ENCODE data around the gene SSH2. TPM values are rescaled to one million over a fixed set of nuclear protein-coding genes. Genes with fewer than 3 reads are reported as not detected.

SSH2 gene
- total and polyA plus RNA-seq, 2 of the 13 experiments (the other 11 are each of a cell fraction or from before 2014, with no cell fraction given) = 6.0 to 6.4 TPM

GRCh38 chr17:29661213-29661612 lies 268.8 kb downstream of the SSH2 start (continued):
- TF ChIP-seq, protein P1, sequence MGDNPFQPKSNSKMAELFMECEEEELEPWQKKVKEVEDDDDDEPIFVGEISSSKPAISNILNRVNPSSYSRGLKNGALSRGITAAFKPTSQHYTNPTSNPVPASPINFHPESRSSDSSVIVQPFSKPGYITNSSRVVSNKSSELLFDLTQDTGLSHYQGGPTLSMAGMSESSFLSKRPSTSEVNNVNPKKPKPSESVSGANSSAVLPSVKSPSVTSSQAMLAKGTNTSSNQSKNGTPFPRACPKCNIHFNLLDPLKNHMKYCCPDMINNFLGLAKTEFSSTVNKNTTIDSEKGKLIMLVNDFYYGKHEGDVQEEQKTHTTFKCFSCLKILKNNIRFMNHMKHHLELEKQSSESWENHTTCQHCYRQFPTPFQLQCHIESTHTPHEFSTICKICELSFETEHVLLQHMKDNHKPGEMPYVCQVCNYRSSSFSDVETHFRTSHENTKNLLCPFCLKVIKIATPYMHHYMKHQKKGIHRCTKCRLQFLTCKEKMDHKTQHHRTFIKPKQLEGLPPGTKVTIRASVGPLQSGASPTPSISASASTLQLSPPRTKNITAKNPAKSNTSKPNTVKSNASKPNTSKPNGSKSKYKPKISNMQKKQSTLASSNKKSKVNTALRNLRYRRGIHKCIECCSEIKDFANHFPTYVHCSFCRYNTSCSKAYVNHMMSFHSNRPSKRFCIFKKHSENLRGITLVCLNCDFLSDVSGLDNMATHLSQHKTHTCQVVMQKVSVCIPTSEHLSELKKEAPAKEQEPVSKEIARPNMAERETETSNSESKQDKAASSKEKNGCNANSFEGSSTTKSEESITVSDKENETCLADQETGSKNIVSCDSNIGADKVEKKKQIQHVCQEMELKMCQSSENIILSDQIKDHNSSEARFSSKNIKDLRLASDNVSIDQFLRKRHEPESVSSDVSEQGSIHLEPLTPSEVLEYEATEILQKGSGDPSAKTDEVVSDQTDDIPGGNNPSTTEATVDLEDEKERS (CRISPR knock-in tag; IDR thresholded peaks at IDR 0.05) = no peak
- TF ChIP-seq CEBPG (CRISPR knock-in tag; IDR thresholded peaks at IDR 0.05) (peak; percentile 68), TBX2 (CRISPR knock-in tag; IDR thresholded peaks at IDR 0.05; ENCODE audit: borderline replicate concordance) (peak; percentile 39; the same call in 1 of the 2 replicates), GATAD2A (CRISPR knock-in tag; IDR thresholded peaks at IDR 0.05) (peak; percentile 61), NCOR1 (IDR thresholded peaks at IDR 0.05; ENCODE audit: borderline replicate concordance, low read length) (peak; percentile 76; the same call in 1 of the 2 replicates), MXD3 (CRISPR knock-in tag; IDR thresholded peaks at IDR 0.05) (no peak), POGZ (CRISPR knock-in tag; IDR thresholded peaks at IDR 0.05) (peak; percentile 48; the same call in 1 of the 2 replicates), ZNF576 (CRISPR knock-in tag; IDR thresholded peaks at IDR 0.05) (no peak), BCL6 (CRISPR knock-in tag; IDR thresholded peaks at IDR 0.05) (no peak), SOX13 (IDR thresholded peaks at IDR 0.05) (no peak), SOX13 (CRISPR knock-in tag; conservative IDR thresholded peaks at IDR 0.05 in 1 of 2, IDR thresholded peaks at IDR 0.05 in 1 of 2) (peak in 1 of 2 experiments; percentile 62; a peak in 2 of 4 replicates), HOMEZ (CRISPR knock-in tag; IDR thresholded peaks at IDR 0.05; ENCODE audit: low read depth) (0 out of 2 replicates have a peak, but pooled peaks have one; percentile 46), ZFP90 (CRISPR knock-in tag; IDR thresholded peaks at IDR 0.05; ENCODE audit: borderline replicate concordance) (no peak), SMAD3 (CRISPR knock-in tag; IDR thresholded peaks at IDR 0.05) (no peak), MAZ (IDR thresholded peaks at IDR 0.05; ENCODE audit: borderline replicate concordance, low read depth, low read length) (no peak), MAZ (CRISPR knock-in tag; IDR thresholded peaks at IDR 0.05; ENCODE audit: low read depth) (no peak), TBX3 (IDR thresholded peaks at IDR 0.05; ENCODE audit: borderline replicate concordance) (peak; percentile 80; the same call in 1 of the 2 replicates), RARA (CRISPR knock-in tag; IDR thresholded peaks at IDR 0.05) (peak; percentile 38), POLR2G (IDR thresholded peaks at IDR 0.05; ENCODE audit: low read depth, low read length) (no peak), ZMYM4 (CRISPR knock-in tag; IDR thresholded peaks at IDR 0.05) (peak; percentile 52; the same call in 1 of the 2 replicates)
- TF ChIP-seq, protein P2, sequence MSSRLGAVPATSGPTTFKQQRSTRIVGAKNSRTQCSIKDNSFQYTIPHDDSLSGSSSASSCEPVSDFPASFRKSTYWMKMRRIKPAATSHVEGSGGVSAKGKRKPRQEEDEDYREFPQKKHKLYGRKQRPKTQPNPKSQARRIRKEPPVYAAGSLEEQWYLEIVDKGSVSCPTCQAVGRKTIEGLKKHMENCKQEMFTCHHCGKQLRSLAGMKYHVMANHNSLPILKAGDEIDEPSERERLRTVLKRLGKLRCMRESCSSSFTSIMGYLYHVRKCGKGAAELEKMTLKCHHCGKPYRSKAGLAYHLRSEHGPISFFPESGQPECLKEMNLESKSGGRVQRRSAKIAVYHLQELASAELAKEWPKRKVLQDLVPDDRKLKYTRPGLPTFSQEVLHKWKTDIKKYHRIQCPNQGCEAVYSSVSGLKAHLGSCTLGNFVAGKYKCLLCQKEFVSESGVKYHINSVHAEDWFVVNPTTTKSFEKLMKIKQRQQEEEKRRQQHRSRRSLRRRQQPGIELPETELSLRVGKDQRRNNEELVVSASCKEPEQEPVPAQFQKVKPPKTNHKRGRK (CRISPR knock-in tag; IDR thresholded peaks at IDR 0.05) = no peak
- TF ChIP-seq, protein P3, sequence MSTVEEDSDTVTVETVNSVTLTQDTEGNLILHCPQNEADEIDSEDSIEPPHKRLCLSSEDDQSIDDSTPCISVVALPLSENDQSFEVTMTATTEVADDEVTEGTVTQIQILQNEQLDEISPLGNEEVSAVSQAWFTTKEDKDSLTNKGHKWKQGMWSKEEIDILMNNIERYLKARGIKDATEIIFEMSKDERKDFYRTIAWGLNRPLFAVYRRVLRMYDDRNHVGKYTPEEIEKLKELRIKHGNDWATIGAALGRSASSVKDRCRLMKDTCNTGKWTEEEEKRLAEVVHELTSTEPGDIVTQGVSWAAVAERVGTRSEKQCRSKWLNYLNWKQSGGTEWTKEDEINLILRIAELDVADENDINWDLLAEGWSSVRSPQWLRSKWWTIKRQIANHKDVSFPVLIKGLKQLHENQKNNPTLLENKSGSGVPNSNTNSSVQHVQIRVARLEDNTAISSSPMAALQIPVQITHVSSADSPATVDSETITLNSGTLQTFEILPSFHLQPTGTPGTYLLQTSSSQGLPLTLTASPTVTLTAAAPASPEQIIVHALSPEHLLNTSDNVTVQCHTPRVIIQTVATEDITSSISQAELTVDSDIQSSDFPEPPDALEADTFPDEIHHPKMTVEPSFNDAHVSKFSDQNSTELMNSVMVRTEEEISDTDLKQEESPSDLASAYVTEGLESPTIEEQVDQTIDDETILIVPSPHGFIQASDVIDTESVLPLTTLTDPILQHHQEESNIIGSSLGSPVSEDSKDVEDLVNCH (CRISPR knock-in tag; IDR thresholded peaks at IDR 0.05) = no peak

All from HepG2 (cell line).